KOPT-K1 (cell line): ENCODE data around the gene IRF2BP1.
"Not testable (repeated sequence)": the region's sequence is repeated elsewhere in the genome, so short reads cannot be mapped to it uniquely, and the experiment has no call there.

ENCODE experiments used
- H3K27ac ChIP-seq: fragments of 200-600 bp; sonication (generic); 2 replicates; pipeline ENCODE4 v1.5.1; 2016; ENCODE audit warnings: antibody characterized with exemption, mild to moderate bottlenecking, low read depth, low read length; ENCODE audit not compliant: poor library complexity, severe bottlenecking
- H3K36me3 ChIP-seq: fragments of 200-600 bp; sonication (generic); 2 replicates; pipeline ENCODE4 v1.5.1; 2017; ENCODE audit warnings: antibody characterized with exemption, mild to moderate bottlenecking, low read length, moderate library complexity; ENCODE audit not compliant: insufficient read depth
- H3K9me3 ChIP-seq: fragments of 200-600 bp; sonication (generic); 2 replicates; pipeline ENCODE4 v1.5.1; 2017; ENCODE audit warnings: antibody characterized with exemption, low read length, mild to moderate bottlenecking; ENCODE audit not compliant: insufficient read depth, poor library complexity, severe bottlenecking

The IRF2BP1 gene

DNA sequence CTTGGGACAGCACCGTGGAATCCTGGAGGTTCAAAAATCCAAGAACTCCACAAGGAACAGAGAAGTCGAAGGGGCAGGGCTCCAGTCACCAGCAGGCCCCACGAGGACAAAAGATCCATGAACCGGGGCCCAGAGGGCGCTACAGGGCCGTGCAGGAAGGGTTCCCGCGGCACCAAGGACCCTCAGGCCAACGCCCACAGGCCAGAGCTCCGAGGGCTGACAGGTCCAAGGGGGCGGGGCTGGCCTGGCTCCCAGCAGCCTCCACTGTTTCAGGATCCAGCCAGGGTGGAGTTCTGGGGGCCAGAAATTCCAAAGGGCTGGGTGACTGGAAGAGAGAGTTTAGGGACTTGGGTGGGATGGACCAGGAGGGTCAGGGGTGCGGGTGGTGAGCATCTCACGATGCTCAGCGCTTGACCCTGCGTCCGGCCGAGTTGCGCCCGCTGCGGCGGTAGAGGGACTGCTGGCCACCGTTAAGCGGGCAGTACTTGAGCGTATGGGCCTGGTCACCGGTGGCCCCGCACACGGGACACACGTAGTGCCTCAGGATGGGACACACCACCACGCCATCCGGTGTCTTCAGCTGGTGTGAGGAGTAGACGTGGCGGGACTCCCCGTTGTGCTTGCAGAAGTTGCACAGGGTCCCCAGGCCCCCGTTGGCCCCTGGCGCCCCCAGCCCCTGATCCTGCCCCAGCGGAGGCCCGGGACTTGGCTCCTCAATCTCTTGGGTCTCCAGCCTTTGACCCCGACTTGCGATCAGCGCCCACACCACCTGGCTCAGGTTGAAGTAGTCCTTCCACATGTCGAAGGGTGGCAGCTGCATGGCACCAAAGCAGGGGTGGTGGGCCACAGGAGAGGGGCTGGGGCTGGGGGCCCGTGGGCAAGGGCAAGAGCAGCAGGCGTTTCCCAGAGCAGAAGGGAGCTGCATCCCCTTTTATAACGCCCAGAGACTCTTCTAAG is 28.2 kb upstream of the IRF2BP1 start, which contains the start of gene NANOS2:
Gene NANOS2 (minus strand): TSS at position 905 of the 957 bp plus-strand sequence. CDS start 85 bp downstream, at position 820.
- Histone ChIP-seq H3K27ac (no peak within 1 kb of the TSS), H3K36me3 (no peaks in the 10 kb centered on the region), H3K9me3 (no peaks in the 10 kb centered on the region)

DNA sequence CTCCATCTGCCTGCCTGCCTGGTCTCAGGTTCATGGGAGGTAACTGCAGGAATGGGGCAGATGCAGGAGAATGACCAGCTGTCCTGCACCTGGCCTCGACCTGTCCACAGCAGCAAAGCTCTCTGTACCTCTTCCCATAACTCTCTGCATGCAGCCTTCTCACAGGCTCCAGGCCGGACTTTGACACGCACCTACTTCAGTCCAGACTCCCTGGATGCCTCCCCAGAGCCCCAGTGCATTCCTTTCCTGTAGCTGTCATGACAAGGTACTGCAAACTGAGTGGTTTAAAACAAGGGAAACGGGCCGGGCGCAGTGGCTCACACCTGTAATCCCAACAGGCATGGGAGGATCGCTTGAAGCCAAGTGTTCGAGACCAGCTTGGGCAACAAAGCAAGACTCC is 25.4 kb upstream of the IRF2BP1 start:
- Histone ChIP-seq H3K36me3 (no peaks in the 10 kb centered on the region), H3K27ac (no peak overlapping the region), H3K9me3 (no peaks in the 10 kb centered on the region)

GRCh38 chr19:45908956-45909355 is 23.0 kb upstream of the IRF2BP1 start:
- H3K27ac ChIP-seq: no peak overlapping the region
- no peaks in the 10 kb centered on the region for H3K36me3 ChIP-seq
- no peaks in the 10 kb centered on the region for H3K9me3 ChIP-seq

GRCh38 chr19:45906221-45906620 is 20.3 kb upstream of the IRF2BP1 start:
- Histone ChIP-seq H3K36me3 (no peaks in the 10 kb centered on the region), H3K27ac (no peak overlapping the region), H3K9me3 (no peaks in the 10 kb centered on the region)

- H3K27ac ChIP-seq: no peak overlapping the region
- H3K36me3 ChIP-seq: peaks cover 6% of the 10 kb centered on the region; the same call in 1 of the 2 replicates
- no peaks in the 10 kb centered on the region for H3K9me3 ChIP-seq
These were observed 19.1 kb upstream of the IRF2BP1 start for GRCh38 chr19:45905011-45905410.

GRCh38 chr19:45902651-45903625 is 17.0 kb upstream of the IRF2BP1 start:
- Histone ChIP-seq H3K9me3 (no peaks in the 10 kb centered on the region), H3K27ac (peak overlapping the region; percentile 83), H3K36me3 (peaks cover 26% of the 10 kb centered on the region)

DNA sequence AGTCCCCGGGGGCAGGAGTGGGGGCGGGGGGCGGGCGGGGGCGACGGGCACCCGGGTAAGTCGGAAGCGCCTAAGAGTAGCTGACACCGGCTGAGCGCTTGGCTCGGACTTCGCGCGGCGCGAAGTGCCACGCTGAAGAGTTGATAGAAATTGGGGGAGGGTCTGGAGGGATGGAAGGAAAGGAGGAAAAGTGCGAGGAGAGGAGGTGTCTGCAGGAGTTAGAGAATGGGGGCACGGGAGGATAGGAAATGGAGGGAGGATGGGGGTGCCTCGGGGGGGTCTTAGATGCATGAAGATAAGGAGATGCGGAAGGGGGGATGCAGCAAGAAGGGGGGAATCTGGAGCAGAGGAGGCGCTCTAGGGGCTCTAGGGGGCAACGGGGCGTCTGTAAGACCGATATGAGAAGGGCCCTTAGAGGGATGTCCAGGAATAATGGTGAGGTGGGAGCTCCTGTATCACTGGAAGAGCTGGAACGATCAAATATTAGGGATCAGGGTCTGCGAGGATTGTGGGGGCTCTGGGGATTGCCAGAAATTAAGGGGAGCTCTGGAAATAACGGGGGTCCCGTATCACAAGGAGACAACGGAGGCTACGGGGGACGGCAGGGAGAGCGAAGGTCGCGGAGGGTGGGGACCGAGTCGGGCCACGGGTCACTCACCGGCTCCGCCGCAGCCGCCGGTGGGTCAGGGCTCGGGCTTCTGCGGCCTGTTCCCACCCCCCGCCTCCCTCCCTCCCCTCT is 16.1 kb upstream of the IRF2BP1 start, which contains the start of gene MYPOP:
Gene MYPOP (minus strand): TSS at position 702 of the 739 bp plus-strand sequence. CDS start 840 bp downstream, outside the sequence.
- Histone ChIP-seq H3K27ac (peak within 1 kb of the TSS; percentile 83), H3K9me3 (no peaks in the 10 kb centered on the region)

GRCh38 chr19:45901432-45901911 is 15.5 kb upstream of the IRF2BP1 start:
- no peaks in the 10 kb centered on the region for H3K9me3 ChIP-seq
- H3K27ac ChIP-seq: peak overlapping the region; percentile 83
- peaks cover 34% of the 10 kb centered on the region for H3K36me3 ChIP-seq

More for the DNA sequence above, 16.1 kb upstream of the IRF2BP1 start, which contains the start of gene MYPOP:
- H3K36me3 ChIP-seq: peaks cover 33% of the 10 kb centered on the region

- peaks cover 39% of the 10 kb centered on the region for H3K36me3 ChIP-seq
- H3K27ac ChIP-seq: no peak overlapping the region
- H3K9me3 ChIP-seq: no peaks in the 10 kb centered on the region
These were observed 14.9 kb upstream of the IRF2BP1 start for GRCh38 chr19:45900738-45901431.

DNA sequence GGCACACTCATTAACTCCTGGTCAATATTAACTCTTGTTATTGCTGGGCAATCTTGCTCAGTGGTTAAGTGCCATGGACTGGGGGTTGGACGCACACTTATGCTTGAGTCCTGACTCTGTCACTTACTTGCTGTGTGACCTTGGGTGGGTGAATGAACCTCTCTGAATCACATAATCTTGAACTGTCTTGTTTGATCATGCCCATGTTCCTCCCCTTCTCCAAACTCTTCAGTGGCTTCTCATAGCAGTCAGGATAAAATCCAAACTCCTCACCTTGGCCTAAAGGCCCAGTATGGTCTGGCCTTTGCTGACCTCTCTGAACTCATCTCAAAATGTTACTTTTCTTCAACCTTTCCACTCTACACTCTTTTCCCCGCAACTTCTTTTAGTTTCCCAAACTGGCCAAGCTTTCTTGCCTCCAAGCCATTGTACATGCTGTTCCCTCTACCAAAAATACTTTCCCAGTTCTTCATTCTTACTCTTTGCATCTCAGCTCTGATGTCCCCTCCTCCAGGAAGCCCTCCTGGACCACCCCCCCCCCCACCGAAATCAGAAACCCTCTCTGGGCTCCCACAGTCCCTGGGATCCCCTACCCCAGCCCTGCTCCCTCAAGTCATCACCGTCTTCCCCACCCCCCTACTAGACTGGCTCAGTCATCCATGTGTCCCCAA is 14.1 kb upstream of the IRF2BP1 start:
- Histone ChIP-seq H3K9me3 (no peaks in the 10 kb centered on the region), H3K36me3 (peaks cover 47% of the 10 kb centered on the region), H3K27ac (no peak overlapping the region)

- Histone ChIP-seq H3K9me3 (no peaks in the 10 kb centered on the region), H3K36me3 (peaks cover 52% of the 10 kb centered on the region), H3K27ac (no peak overlapping the region)
These were observed 13.3 kb upstream of the IRF2BP1 start for GRCh38 chr19:45899253-45899652.

- H3K9me3 ChIP-seq: no peaks in the 10 kb centered on the region
- H3K36me3 ChIP-seq: peaks cover 52% of the 10 kb centered on the region
- H3K27ac ChIP-seq: no peak overlapping the region
These were observed 11.4 kb upstream of the IRF2BP1 start for GRCh38 chr19:45897261-45897812.

DNA sequence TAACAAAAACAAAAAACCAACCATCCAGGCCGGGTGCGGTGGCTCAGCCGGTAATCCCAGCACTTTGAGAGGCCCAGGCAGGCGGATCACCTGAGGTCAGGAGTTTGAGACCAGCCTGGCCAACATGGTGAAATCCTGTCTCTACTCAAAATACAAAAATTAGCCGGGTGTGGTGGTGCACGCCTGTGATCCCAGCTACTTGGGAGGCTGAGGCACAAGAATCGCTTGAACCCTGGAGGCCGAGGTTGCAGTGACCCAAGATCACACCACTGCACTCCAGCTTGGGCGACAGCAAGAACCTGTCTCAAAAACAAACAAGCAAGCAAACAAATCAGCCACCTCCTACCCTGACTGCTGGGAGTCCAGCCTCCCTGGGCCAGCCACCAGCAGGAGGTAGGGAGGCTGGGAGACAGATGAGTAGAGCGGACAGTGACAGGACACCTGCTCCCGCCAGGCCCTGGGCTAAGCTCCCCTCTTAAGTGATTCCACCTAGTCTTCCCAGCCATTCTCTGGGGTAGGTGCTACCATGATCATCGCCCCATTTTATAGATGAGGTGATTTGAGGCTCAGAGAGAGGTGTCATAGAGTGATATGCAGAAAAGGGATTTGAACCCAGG is 10.2 kb upstream of the IRF2BP1 start:
- peaks cover 52% of the 10 kb centered on the region for H3K36me3 ChIP-seq
- not testable (repeated sequence) for H3K9me3 ChIP-seq, H3K27ac ChIP-seq
